K562 (cell line): ENCODE measurements around the gene TTBK2.

Experiments used
- TCF7L2 ChIP-seq: fragments of 150-350 bp; IDR thresholded peaks from 2 replicates; pipeline ENCODE4 v1.6.1; 2016; ENCODE audit warnings: low read depth, mild to moderate bottlenecking, low read length, moderate library complexity
- ZNF263 ChIP-seq: sonication (generic); formaldehyde crosslinking; IDR thresholded peaks from 2 replicates; pipeline ENCODE4 v1.8.0; 2022; ENCODE audit warnings: mild to moderate bottlenecking, missing genetic modification reagents, borderline replicate concordance
- TF ChIP-seq, protein P1 (sequence below): sonication (generic); formaldehyde crosslinking; IDR thresholded peaks from 2 replicates; pipeline ENCODE4 v1.8.1; 2023; ENCODE audit warnings: mild to moderate bottlenecking, missing genetic modification reagents
- TF ChIP-seq, protein P2 (sequence below), 3 experiments: IDR thresholded peaks in 2 of 3; conservative IDR thresholded peaks in 1 of 3; 2 replicates each; pipeline ENCODE4 v1.5.1; 2011 to 2012; ENCODE audit warnings: low read length in 3 of 3, mild to moderate bottlenecking in 3 of 3, control low read depth in 2 of 3, improper control_type of control experiment in 1 of 3, inconsistent platforms in 1 of 3, low read depth in 1 of 3, mixed read lengths in 1 of 3, moderate library complexity in 1 of 3; ENCODE audit not compliant: insufficient read depth in 2 of 3

DNA sequence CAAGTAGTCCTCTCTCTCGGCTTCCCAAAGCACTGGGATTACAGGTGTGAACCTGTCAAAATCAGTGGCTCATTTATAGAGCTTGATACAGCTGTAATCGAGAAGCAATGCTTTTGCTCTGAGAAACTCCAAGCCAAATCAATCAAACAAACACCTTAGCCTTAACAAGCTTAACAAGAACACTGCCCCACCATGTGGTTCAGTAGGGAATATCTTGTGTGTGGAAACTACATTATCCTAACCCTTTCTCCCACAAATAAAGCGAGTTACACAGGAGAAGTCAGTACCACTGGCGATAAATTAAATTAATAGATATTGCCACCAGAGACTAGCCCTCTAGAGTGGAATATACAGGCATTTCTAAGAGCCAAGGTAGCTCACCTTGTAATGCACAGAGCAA is 197.5 kb downstream of the TTBK2 start:
- TF ChIP-seq ZNF263 (CRISPR knock-in tag): no peak
- TF ChIP-seq, protein P1, sequence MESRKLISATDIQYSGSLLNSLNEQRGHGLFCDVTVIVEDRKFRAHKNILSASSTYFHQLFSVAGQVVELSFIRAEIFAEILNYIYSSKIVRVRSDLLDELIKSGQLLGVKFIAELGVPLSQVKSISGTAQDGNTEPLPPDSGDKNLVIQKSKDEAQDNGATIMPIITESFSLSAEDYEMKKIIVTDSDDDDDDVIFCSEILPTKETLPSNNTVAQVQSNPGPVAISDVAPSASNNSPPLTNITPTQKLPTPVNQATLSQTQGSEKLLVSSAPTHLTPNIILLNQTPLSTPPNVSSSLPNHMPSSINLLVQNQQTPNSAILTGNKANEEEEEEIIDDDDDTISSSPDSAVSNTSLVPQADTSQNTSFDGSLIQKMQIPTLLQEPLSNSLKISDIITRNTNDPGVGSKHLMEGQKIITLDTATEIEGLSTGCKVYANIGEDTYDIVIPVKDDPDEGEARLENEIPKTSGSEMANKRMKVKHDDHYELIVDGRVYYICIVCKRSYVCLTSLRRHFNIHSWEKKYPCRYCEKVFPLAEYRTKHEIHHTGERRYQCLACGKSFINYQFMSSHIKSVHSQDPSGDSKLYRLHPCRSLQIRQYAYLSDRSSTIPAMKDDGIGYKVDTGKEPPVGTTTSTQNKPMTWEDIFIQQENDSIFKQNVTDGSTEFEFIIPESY (CRISPR knock-in tag): no peak
- TF ChIP-seq TCF7L2: no peak
- TF ChIP-seq, protein P2, sequence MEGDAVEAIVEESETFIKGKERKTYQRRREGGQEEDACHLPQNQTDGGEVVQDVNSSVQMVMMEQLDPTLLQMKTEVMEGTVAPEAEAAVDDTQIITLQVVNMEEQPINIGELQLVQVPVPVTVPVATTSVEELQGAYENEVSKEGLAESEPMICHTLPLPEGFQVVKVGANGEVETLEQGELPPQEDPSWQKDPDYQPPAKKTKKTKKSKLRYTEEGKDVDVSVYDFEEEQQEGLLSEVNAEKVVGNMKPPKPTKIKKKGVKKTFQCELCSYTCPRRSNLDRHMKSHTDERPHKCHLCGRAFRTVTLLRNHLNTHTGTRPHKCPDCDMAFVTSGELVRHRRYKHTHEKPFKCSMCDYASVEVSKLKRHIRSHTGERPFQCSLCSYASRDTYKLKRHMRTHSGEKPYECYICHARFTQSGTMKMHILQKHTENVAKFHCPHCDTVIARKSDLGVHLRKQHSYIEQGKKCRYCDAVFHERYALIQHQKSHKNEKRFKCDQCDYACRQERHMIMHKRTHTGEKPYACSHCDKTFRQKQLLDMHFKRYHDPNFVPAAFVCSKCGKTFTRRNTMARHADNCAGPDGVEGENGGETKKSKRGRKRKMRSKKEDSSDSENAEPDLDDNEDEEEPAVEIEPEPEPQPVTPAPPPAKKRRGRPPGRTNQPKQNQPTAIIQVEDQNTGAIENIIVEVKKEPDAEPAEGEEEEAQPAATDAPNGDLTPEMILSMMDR (IDR thresholded peaks at IDR 0.05 in 2 of 3, conservative IDR thresholded peaks at IDR 0.05 in 1 of 3; ENCODE audit: insufficient read depth in 2 of 3, low read depth in 1 of 3, low read length in 3 of 3): peak in 2 of 3 experiments; percentile 27 to 37; a peak in 2 of 6 replicates
